Stimulated activated effector memory CD8-positive, alpha-beta T cell treated with anti-CD3 and anti-CD28 coated beads, Interleukin-12 subunit alpha, Interleukin-12 subunit beta, amount 100 ng/mL, for 72 hours (primary cell): ENCODE results near the gene PLCXD3.

Experiments used
- ATAC-seq: fragments of 150-1000 bp; cut with Tn5 transposase; 2 replicates; pipeline ENCODE4 v1.10.0; 2021
- DNase-seq, 2 donors: peaks; one replicate each; pipeline ENCODE4 v3.0.0; 2021 to 2022; ENCODE audit warnings: low spot score in 2 of 2
- H3K27ac Mint-ChIP-seq: one replicate; pipeline ENCODE4 v1.8.0; 2022; ENCODE audit warnings: mild to moderate bottlenecking, mixed read lengths
- H3K36me3 Mint-ChIP-seq: one replicate; pipeline ENCODE4 v1.8.0; 2022; ENCODE audit warnings: mild to moderate bottlenecking, mixed read lengths
- H3K4me1 Mint-ChIP-seq: one replicate; pipeline ENCODE4 v1.8.0; 2022; ENCODE audit warnings: mixed read lengths
- H3K4me3 Mint-ChIP-seq: one replicate; pipeline ENCODE4 v1.8.0; 2022; ENCODE audit warnings: mild to moderate bottlenecking, mixed read lengths
- H3K9me3 Mint-ChIP-seq: one replicate; pipeline ENCODE4 v1.8.0; 2022; ENCODE audit warnings: mixed read lengths

PLCXD3 gene

DNA sequence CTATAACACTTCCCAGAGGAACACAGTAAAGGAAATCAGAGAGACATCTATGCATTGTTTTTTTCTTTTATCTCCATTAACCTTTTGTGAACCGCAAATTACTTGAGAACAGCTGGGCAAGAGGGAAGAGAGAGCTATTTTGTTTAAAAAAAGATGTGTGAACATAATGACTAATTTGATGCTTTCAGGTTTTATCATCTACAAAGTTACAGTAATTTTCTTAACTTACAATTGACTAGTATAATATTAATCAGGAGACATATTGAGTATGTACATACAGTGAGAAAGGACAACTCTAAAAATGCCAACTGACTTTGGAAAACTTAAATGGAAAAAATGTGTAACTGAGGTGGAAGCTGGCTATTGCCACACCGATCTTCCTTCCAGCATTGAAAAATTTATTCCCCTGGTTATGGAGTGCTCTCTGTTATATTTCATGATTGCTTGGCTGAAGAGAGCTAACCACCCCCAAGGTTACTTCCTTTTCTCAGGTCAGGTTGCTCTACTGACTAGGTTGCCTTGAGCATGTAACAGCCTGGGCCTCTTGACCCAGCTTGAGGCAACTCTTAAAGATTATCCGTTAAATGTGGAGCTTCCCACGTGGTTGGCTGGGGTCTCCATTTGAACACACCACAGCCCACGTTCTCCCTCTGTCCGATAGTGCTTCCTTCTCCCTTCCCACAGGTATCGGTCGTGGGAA, 234.4 kb downstream of the PLCXD3 start:
- Mint-ChIP-seq H3K27ac (no peak overlapping the region), H3K9me3 (no peaks in the 10 kb centered on the region), H3K4me1 (no peaks in the 10 kb centered on the region), H3K36me3 (no peaks in the 10 kb centered on the region), H3K4me3 (no peak overlapping the region)
- ATAC-seq = peak; percentile 32
- no peak for DNase-seq

DNA sequence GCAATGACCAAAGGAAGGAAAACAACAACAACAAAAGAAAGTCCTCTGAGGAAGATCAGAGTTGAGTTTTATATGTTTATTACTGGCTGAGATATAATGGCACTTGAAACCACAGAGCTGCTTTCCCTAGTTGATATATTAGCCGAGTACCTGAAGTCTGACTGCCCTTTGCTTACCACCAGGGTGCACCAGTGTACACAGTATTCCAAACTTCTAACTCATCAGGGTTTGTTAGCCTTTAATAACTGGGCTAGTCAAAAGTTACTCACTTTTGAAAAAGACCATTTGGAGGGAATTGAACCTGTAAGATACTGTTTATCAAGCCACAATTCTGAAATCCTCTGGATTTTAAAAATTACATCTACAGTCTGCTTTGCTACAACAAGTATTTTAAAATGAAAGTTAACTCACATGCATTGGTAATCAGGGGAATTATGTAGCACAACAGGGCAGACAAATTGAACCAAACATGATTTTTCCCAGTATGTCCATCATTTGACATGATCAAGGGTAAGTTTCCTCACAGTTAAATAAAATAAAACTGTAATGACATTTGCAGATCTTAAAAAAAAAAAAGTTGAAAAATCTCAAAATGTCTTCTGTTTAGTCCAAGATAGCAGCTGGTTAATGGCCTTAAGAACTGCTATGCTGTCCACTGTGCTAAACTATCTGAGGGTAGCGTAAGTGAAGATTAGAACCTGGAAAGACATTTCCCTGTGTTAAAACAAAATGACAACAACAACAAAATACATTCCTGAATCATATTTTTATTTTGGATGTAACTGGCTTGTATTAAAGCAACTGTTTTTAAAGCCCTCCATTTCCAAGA, 239.8 kb downstream of the PLCXD3 start:
- no peak overlapping the region for H3K27ac Mint-ChIP-seq
- H3K9me3 Mint-ChIP-seq = no peaks in the 10 kb centered on the region
- no peak overlapping the region for H3K4me3 Mint-ChIP-seq
- H3K36me3 Mint-ChIP-seq = no peaks in the 10 kb centered on the region
- no peak for DNase-seq
- no peaks in the 10 kb centered on the region for H3K4me1 Mint-ChIP-seq
- no peak for ATAC-seq

DNA sequence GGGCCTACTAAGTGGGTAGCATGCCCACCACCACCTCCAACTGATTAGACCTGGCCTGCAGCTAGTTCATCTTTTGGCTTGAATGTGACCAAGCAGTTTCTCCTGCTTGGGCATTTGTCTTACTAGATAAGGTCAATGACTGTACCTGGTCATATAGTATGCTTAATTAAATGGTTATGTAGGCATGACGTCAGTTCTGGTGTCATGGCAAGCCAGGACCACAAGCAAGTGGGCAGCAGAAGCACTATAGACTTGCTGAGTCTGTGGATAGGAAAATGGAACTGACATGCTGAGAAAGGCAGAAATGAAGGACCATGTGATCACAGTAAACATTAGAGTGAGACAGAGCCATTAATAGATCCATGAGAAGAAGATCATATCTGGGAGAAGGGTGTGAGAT, 241.5 kb downstream of the PLCXD3 start:
- Mint-ChIP-seq H3K9me3 (no peaks in the 10 kb centered on the region), H3K4me1 (no peaks in the 10 kb centered on the region), H3K27ac (no peak overlapping the region), H3K36me3 (no peaks in the 10 kb centered on the region), H3K4me3 (no peak overlapping the region)
- ATAC-seq = no peak
- DNase-seq = no peak

DNA sequence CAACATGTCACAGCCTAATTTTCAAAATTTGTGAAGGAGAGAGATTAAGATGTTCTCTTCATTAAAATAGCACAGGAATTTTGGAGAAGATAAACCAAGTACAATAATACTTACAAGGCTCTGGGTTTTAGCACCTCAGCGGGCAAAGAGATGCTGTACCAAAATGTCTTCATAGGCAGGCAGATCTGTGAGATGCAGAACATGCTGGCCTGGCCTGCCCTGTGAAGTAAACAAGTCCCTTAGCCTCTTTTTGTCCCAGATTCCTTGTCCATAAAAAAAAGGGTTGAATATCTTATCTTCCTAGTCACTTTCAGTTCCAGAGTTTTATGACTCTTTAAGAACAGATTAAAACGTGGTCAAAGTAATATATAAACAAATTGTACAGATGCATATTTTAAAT, 244.0 kb downstream of the PLCXD3 start:
- H3K27ac Mint-ChIP-seq = no peak overlapping the region
- H3K4me1 Mint-ChIP-seq = no peaks in the 10 kb centered on the region
- no peaks in the 10 kb centered on the region for H3K36me3 Mint-ChIP-seq
- no peak overlapping the region for H3K4me3 Mint-ChIP-seq
- no peak for DNase-seq
- no peaks in the 10 kb centered on the region for H3K9me3 Mint-ChIP-seq
- no peak for ATAC-seq

DNA sequence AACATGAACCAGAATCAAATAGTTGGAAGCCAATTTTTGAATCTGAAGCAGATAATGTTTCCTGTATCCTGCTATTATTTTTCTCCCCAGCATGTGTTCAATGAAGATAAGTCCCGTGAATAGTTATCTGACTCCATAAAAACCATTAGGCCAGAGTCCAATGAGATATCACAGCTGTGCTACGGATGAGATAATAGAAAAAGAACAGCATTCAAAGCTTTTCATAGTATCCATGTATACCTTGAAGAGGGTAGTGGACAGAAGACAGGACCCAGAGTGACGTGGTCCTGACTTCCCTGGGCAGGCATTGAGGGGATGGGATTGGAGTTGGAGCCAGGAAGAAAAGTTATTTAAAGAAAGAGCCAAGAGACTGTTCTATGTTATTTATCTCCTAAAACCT, 246.4 kb downstream of the PLCXD3 start:
- Mint-ChIP-seq H3K36me3 (no peaks in the 10 kb centered on the region), H3K27ac (no peak overlapping the region), H3K4me1 (no peaks in the 10 kb centered on the region), H3K9me3 (no peaks in the 10 kb centered on the region), H3K4me3 (no peak overlapping the region)
- no peak for ATAC-seq
- DNase-seq = no peak

DNA sequence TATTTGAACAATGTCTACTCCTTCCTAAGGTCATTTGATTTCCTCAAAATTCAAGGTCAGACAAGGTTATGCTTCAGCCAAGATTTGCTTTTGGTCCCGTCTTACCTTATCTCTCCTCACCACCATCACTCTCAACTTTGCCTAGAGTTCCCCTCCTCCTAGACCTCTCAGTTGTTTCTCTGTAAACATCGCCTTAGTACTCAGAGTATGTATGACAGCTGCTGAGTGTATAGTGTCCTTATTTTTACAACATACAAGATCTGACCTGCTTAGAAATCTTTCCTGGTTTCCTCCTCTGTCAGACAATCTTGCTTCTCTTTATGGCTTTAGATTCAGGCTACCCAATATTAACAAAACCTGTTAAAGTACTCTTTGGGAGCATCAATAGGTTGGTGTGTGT, 247.1 kb downstream of the PLCXD3 start:
- Mint-ChIP-seq H3K9me3 (no peaks in the 10 kb centered on the region), H3K4me1 (no peaks in the 10 kb centered on the region), H3K27ac (no peak overlapping the region), H3K36me3 (no peaks in the 10 kb centered on the region), H3K4me3 (no peak overlapping the region)
- ATAC-seq (no peak), DNase-seq (no peak)
